ENCODE data around the gene CDYL2.

Gene CDYL2

GRCh38 chr16:80778703-80779102 is 25.7 kb downstream of the CDYL2 start:
- no peak for TF ChIP-seq FOXP2 (optimal IDR thresholded peaks at IDR 0.05; ENCODE audit: borderline replicate concordance, extremely low read depth, extremely low read length, insufficient read depth)

- no peak for TF ChIP-seq POLR2AphosphoS5 (IDR thresholded peaks at IDR 0.05; ENCODE audit: low read depth, low read length)
- TF ChIP-seq REST (IDR thresholded peaks at IDR 0.05; ENCODE audit: insufficient read depth in 1 of 2, low read depth in 2 of 2, low read length in 2 of 2) = no peak
- TF ChIP-seq SIN3A (IDR thresholded peaks at IDR 0.05; ENCODE audit: borderline replicate concordance, insufficient read depth, low read length) = no peak
- TF ChIP-seq TAF1 (IDR thresholded peaks at IDR 0.05; ENCODE audit: borderline replicate concordance, insufficient read depth, low read length) = no peak
These were observed 27.5 kb downstream of the CDYL2 start for GRCh38 chr16:80776856-80777255.

GRCh38 chr16:80775450-80775849 is 28.9 kb downstream of the CDYL2 start:
- TF ChIP-seq TAF1 (IDR thresholded peaks at IDR 0.05; ENCODE audit: borderline replicate concordance, insufficient read depth, low read length) (no peak), FOXP2 (optimal IDR thresholded peaks at IDR 0.05; ENCODE audit: borderline replicate concordance, extremely low read depth, extremely low read length, insufficient read depth) (no peak), POLR2AphosphoS5 (IDR thresholded peaks at IDR 0.05; ENCODE audit: low read depth, low read length) (no peak), SIN3A (IDR thresholded peaks at IDR 0.05; ENCODE audit: borderline replicate concordance, insufficient read depth, low read length) (no peak), REST (IDR thresholded peaks at IDR 0.05; ENCODE audit: insufficient read depth in 1 of 2, low read depth in 2 of 2, low read length in 2 of 2) (no peak)

- TF ChIP-seq FOXP2 (optimal IDR thresholded peaks at IDR 0.05; ENCODE audit: borderline replicate concordance, extremely low read depth, extremely low read length, insufficient read depth) (no peak), SIN3A (IDR thresholded peaks at IDR 0.05; ENCODE audit: borderline replicate concordance, insufficient read depth, low read length) (no peak), REST (IDR thresholded peaks at IDR 0.05; ENCODE audit: insufficient read depth in 1 of 2, low read depth in 2 of 2, low read length in 2 of 2) (no peak), TAF1 (IDR thresholded peaks at IDR 0.05; ENCODE audit: borderline replicate concordance, insufficient read depth, low read length) (no peak), POLR2AphosphoS5 (IDR thresholded peaks at IDR 0.05; ENCODE audit: low read depth, low read length) (no peak)
These were observed 37.6 kb downstream of the CDYL2 start for GRCh38 chr16:80766798-80767197.

- no peak for TF ChIP-seq FOXP2 (optimal IDR thresholded peaks at IDR 0.05; ENCODE audit: borderline replicate concordance, extremely low read depth, extremely low read length, insufficient read depth)
- TF ChIP-seq SIN3A (IDR thresholded peaks at IDR 0.05; ENCODE audit: borderline replicate concordance, insufficient read depth, low read length) = no peak
- TF ChIP-seq TAF1 (IDR thresholded peaks at IDR 0.05; ENCODE audit: borderline replicate concordance, insufficient read depth, low read length) = no peak
- no peak for TF ChIP-seq REST (IDR thresholded peaks at IDR 0.05; ENCODE audit: insufficient read depth in 1 of 2, low read depth in 2 of 2, low read length in 2 of 2)
- no peak for TF ChIP-seq POLR2AphosphoS5 (IDR thresholded peaks at IDR 0.05; ENCODE audit: low read depth, low read length)
These were observed 44.8 kb downstream of the CDYL2 start for GRCh38 chr16:80759419-80760162.
